ENCODE results near the gene CNGA1.

DNA sequence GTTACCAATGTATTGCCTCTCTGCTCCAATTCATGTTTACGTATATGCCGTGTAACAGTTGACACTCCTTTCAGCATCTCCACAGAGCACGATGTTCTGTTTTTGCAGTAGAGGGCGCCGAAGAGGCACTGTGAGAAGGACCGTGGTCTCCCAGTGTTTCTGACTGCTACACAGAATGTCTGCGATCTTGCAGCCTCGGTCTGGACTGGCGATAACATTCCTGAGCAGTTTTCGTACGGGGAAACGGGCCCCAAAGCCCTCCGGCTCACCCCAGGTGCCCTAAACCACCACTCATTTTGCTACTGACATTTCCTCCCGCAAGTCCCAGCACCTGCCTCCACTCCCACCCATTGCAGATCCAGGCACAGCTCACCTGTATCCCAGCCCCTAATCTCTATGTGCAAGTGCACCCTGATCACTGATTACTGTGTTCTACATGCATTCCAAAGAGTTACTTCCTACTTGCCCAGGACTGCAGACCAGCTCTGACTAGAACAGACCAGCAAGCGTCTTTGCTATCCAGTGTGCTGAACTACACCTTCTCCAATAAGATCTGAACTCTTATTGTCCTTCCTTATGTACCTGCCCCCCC lies 89.7 kb downstream of the CNGA1 start:
- no peak for TF ChIP-seq POLR2A (IDR thresholded peaks at IDR 0.05)
- TF ChIP-seq CTCF (IDR thresholded peaks at IDR 0.05) = peak in 2 of 3 experiments; percentile 43 to 51

Measured in testis (tissue), 2 donors.